HTERT RPE-1 (cell line): ENCODE data around the gene POLA1.

Source experiments
- in situ Hi-C: fragments of 300-500 bp; cut with MboI; formaldehyde crosslinking; loops from 4 replicates; pipeline ENCODE4 v1.14.3; 2020; ENCODE audit warnings: low sequenced_read_pairs

POLA1 gene

DNA sequence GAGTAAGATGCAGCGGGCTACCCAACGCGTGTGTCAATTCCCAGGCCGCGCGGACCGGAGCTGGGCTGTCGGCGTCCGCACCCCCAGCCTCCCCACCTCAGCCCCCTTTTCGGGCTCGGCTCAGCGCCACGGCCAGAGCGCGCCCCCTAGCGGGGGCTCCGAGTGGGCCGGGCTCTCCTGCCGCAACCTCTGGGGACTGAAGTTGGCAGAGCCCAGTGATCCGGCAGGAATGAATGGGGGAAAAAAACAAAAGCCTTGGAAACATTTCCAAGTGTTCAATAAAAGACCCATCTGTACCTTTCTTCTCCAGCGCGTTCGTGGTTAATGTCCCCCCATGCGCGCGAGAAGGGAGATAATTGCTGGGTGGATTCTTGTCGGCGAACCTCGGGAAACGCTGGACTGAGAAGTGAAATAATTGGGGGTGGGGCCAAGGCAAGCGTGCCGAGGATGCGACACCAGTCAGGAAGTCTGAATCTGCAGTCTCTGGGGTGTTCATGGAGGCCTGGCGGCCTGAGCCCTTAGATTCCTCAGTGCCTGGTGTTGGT is 327.3 kb downstream of the POLA1 start:
- in situ Hi-C loops = no loop called here

DNA sequence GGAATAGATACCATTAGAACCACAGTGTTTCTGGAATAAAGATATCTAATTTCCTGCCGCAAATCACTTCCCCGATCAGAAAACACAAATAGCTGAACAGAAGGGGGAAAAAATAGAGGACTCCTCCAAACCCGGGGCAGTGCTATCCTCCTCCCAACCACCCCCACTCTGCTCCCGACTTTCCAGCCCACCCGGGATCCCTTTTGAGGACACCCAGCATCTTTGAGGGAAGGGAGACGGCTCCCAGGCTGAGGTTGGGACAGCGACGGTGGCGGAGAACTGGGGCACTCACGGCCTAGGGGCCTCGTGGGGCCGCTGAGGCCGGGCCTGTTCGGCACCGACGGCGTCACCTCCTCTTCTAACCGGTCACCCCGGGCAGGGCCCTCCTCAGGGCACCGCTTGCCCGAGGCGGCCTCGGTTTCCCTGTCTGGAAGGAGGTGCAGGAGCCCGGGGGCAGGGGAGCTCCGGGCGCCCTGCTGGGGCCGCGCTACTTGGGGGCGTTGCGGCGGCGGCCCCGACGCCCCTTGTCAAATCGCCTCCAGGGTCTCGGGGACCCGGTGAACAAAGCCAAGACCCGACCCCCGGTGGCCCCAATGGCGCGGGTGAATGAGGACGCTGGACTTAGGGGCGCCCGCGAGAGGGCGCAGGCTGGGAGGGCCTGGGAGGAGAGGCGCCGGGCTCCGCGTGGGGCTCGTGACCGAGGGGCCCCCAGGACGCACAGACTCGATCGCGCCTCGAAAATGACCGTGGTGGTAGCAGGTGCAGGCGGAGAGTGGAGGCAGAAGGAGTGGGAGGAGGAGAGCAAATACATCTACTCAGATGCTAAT is 329.0 kb downstream of the POLA1 start:
- in situ Hi-C loops = no loop called here

DNA sequence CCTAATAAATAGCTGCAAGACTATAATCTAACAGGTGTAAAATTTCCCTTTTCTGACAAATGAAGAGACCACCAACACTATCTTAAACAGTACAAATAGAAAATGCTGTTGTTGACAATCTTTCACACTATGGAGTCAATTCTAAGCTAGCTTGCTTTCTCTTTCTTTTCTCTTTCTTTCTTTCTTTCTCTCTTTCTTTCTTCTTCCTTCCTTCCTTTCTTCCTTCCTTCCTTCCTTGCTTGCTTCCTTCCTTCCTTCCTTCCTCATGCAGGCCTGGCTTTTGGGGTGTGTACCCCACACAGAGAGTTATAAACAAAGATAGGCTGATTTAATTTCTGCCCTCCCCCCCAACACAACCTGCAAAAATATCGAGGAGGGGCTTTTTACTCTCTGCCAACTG is 330.2 kb downstream of the POLA1 start:
- in situ Hi-C loops = no loop called here

DNA sequence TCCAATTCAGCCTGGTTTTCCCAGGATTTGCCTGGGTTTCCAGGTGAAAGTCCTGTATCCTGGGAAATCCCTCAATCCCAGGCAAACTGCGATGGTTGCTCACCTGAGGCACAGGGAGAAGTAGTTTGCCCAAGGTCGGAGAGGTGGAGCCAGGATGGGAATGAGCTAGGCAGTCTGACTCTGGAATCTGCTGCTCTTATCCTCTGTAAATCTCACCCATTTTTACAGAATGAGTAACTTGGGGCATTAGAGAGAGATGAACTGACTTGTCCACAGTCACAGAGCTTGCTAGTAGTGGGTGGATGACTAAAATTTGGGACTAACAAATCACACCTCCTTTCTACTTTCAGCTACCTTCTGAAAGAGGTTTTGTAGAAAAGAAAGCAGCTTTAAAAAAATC is 331.9 kb downstream of the POLA1 start:
- in situ Hi-C loops = no loop called here

DNA sequence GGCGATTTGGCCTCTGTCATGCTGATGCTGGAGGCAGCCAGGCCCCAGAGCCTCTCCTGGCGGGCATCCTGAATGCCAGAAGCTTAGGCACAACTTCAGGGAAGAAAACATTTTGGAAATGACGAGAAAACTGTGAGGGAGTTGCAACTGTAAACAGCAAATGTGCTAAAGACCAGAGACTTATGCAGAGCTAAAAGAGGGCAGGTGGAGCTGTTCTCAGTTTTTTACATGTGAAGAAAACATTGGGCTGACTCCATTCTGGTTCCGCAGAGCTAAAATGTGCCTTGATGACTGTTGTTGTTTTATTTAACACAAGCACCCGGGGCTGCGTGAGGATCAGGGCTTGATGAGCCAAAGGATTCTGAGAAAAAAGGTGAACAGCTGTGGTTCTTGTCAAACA is 332.9 kb downstream of the POLA1 start:
- in situ Hi-C loops = no loop called here

DNA sequence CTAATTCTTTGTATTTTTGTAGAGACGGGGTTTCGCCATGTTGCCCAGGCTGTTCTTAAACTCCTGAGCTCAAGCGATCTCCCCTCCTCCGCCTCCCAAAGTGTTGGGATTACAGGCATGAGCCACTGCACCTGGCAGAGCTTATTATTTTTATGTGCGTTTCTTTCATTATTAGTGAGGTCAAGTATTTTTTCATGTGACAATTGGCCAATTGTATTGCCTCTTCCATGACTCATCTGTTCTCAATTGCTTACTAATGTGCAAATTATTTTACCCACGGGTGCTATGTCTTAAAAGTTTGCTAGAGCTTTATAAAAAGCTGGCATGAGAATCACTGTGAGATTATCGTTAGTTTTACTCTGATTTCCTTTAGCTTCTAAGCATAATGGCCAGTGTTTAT is 335.0 kb downstream of the POLA1 start:
- in situ Hi-C loops = no loop called here

DNA sequence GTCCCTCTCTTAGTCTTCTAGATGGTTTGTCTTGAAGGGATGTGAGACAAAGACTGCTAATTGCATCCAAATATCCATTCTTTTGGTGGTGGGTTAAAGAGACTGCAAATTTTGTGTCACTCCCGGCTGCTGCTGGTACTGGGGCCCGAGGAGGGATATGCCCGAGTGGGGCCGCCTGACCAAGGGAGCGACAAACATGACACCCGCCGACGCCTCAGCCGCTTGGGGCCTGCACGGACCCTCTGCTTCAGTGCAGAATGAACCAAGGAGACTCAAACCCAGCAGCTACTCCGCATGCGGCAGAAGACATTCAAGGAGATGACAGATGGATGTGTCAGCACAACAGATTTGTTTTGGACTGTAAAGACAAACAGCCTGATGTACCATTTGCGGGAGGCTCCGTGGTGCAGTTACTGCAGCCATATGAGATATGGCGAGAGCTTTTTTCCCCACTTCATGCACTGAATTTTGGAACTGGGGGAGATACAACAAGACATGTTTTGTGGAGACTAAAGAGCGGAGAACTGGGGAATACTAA is 335.6 kb downstream of the POLA1 start:
- in situ Hi-C loops = no loop called here

DNA sequence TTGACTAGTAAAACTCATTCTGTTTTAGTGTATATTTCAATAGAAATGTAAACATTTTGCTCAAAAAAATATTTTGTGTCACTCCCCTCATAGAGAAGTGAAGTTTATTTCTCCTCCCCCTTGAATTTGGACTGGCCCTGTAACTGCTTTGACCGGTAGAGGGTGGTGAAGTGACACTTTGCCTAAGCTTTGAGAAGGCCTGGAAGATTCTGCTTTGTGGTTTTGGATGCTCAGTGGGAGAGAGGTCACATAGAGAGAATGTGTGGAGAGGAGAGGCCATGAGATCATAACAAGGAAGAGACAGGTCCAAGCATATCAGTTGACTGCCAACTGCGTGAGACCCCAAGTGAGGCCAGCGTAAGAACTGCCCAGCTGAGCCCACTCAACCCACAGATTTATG is 341.2 kb downstream of the POLA1 start:
- in situ Hi-C loops = no loop called here

DNA sequence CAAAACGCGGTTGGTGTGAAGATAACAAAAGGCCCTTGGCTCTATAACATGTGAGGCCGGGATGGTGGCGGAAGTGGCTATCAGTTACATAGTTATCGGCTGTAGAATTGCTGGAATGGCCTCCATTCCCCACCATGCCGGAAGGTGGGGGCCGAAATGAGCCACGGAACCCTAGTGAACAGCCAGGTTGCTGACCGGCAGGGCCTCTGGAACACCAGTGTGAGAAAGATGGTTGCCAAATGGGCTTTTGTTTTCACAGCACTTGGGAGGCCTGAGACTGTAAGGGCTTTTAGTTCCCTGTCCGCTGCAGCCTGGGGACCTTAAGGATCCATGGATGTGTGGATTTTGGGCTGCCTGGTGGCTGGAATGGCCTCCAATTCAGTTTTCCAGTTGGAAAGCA is 345.3 kb downstream of the POLA1 start:
- in situ Hi-C loops = no loop called here

DNA sequence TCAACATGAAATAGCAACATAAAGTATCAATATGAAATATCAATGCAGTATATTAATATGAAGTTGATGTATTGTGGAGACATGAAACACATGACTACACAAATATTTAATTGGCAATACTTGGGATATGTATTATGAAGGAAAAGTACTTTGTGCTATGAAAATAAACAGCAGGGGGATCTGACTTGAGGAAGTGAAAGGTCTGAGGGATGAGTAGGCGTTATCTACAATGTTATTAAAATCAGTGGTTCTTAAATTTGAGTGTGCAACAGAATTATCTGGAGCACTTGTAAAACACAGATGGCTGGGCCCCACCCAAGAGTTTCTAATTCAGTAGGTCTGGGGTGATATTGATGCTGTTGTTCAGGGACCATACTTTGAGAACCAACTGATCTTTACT is 349.5 kb downstream of the POLA1 start:
- in situ Hi-C loops = no loop called here
